ENCODE results near the gene DTD1.

The DTD1 gene

DNA sequence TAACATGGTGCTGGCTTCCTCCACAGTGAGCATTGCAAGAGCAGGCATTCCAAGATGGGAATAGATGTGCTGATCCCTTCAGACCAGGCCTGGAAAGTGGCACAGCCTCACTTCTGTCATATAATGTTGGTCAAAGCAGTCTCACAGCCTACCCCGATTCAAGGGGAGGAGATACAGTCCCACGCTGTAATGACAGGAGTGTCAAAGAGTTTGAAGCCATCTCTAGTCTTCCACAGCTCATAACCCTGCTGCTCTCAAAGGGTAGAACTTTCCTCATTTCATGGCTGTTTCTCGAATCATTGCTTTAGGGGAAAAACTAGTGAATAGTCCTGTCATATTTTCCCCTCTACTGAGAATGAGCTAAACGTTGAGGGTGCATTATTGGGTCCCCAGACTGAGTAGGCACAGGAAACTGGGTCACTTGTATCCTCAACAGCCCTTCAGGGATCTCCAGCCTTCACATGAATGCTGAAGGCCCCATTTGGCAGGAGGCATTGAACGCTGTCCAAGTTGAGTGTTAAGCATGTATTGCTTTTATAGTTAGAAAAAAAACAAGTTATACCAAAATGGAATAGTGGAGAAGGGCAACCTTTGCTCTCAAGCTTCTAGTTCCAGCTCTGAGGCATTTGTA lies 27.3 kb downstream of the DTD1 start:
- DNase-seq: no peak

DNA sequence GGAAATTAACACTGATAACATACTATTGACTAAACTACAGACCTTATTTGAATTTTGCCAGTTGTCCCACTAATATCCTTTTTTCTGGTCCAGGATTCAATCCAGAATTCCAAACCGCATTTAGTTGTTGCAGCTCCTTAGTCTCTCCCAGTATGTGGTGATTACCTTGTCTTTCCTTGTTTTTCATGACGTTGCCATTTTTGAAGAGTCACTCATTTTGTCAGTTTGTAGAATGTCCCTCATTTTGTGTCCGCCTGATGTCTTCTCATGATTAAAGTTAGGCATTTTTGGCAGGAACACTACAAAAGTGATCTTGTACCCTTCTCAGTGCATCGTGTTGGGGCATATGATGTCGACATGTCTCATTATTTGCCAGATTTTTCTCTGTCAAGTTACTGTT lies 33.1 kb downstream of the DTD1 start:
- no peak for DNase-seq

DNA sequence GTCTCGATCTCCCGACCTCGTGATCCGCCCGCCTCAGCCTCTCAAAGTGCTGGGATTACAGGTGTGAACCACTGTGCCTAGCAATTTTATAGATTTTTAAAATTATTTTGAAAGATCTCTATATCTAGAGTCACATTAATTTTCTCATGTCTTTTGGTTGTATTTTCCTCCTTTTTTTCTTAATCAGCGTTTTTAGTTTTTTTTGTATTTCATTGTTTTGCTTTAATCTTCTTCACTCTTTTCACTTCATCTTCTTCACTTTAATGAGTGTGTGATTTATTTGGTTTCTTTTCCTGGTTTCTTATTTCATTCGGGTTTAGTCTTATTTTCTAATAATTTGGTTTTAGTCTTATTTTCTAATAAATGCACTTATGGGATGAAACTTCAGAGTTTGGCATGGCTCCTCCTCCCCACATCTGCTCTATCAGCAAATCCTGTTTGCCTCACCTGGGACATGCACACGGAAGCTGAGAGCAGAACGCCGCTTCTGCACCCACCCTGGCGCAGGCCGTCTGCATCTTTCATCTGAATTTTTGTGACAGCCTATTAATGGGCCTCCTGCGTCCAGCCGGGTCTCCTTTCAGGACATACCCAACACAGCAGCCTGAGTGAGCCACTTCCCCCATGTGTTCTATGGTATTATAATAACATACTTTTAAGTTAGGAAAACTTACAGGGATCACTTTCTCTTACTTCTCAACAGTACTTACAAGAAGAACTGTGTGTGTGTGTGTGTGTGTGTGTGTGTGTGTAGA lies 35.5 kb downstream of the DTD1 start:
- no peak for DNase-seq

DNA sequence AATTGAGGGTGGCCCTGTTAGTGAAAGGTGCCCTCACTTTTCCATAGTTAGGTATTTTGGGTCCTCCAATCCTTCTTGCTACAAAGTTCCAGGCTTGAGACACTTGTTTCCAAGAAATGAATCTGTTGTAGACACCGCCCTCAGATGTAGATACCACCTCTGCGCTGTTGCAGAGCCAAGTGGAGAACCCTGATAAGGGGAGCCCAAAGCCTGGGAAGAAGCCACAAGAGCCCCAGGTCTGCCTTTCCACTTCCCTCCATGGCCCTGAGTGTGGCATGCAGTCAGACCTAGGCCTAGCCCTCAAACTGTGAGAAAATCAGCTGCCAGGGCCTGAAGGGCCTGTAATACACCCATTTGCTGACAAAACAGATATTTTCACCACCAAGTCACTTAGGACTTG lies 37.1 kb downstream of the DTD1 start:
- no peak for DNase-seq

DNA sequence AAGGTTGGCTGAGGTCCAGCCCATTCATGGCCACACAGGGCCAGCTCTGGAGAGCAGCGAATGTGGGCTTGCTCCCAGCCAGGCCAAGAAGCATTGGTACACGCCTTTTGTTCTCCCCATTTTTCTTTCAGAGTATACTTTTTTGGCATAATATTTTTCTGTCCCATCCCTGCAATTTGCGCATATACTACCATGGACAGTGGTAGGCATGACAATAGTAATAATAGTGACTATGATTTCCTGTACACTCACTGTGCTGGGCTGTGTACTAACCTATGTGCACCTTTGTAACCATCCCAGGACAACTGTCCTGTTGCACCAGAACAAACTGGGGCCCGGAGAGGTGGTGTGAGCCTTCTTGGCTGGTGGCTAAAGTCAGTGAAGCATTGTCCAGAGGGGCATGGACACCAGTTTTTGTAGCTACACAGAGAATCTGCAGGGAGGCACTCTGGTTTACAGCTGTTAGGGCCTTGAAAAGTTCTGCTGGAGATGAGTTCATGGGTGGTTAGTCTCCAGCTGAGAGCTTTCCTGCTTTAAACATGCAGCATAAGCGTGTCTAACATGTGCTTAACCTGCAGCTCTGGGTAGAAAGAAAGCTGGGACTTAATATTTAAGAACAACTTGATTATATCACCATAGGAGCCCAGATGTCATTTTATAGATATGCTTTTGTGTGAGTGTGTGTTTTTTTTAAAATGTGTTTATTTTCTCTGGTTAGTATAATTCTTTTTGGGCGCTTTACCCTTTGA lies 38.2 kb downstream of the DTD1 start:
- DNase-seq: no peak

DNA sequence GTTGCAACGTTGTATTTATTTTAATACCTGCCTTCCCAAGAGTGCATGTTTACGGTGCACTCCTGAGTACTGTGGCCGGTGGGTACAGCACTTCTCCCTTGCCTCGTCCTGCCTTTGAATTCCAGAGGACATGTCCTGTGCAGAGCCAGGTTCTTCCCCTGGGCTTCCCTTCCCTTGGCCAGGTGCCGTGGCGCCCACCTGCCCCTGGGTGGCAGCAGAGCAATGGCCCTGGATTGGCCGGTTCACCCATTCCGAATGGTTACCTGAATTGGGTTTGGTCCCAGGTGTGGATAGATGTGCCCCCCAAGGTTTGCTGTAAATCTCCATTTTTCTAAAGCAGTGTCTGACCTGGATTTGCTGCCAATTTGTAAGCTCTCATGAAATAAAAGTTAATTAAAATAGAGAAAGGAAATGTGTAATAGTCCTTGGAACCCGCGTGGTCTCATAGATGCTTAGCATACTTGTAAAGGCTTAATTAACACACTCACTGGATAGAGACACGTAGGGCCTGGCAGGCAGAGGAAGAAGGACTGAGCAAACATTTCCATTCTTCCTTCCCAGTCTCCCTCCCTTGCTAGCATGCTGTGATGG lies 40.6 kb downstream of the DTD1 start:
- DNase-seq: no peak

DNA sequence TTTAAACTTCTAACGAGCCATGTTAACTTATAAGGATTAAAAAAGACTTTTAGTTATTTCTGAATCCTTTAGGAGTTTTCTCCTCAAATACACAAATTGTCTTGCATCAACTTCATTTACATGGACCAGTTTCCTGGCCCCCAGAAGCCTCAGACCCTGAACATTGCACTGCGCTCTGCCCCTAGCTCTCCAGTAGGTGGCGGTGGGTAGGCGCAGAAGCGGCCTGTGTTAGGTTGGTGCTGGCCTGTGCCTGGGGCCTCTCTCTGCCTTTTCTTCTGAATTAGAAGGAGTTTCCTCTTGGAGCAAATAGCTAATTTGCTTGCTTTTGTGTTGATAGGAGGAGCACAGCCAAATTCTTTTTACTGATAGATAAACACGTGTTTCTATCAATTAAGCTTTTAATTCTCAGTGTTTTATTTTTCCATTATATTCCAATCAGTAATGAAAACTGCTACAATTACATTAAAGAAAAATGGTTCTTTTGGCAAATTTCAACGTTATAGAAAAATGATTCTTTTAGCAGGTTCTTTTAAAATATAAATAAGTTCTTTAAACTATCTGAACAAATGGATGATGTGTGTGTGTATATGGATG lies 44.4 kb downstream of the DTD1 start:
- peak; percentile 39 for DNase-seq

DNA sequence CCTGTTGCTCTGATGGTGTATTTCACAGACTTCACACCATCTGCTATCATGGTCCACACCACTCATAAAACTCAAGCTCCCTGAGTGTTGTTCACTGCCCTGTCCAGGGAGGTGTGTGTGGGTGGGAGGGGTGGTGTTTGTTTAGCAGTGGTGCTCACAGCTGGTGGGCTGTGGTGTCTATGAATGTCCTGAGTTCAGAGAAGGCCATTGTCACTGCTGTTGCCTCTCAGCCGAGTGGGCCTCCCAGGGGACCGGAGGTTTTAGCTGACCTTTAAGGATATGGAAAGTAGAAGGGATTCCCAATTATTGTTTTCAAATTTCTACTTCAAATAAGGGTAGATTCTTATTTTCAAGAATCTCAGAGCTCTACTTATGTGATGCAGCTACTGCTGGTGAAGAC lies 45.6 kb downstream of the DTD1 start:
- no peak for DNase-seq

DNA sequence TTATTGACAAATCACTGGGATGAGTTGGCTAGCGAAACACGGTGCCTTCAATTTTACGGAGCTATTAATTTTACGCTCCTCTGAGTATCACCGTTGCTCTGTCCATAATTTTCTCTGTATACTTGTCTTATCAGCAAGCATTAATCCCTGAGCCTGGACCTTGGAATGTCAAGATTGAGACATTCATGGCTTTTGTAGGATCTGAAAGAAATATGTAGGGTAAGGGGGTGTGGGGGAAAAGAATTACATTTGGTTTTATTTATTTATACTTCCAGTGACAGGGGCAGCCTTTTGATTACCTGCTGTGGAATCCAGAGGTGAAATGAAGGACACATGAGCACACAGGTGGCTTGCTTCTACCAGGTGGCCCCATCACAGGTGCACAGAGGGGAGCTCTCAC lies 46.6 kb downstream of the DTD1 start:
- DNase-seq: no peak

DNA sequence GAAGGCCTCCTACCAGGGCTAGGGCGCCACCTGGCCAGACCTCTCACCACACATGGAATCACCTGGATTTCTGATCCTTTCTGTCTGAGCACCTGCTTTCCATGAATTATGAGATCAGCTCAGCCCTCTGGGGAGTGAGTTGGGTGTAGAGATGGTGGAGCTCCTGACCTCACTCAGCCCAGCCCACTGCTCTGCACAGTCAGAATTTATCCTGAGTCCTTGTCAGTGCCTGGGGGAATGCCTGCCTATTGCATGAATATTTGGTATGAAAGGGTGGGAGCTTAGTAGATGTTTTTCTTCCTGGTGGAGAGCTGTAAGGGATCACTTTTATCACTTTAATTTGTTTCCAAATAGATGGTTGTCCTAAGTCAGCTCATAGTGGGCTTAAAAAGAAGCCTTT lies 47.5 kb downstream of the DTD1 start:
- no peak for DNase-seq

DNA sequence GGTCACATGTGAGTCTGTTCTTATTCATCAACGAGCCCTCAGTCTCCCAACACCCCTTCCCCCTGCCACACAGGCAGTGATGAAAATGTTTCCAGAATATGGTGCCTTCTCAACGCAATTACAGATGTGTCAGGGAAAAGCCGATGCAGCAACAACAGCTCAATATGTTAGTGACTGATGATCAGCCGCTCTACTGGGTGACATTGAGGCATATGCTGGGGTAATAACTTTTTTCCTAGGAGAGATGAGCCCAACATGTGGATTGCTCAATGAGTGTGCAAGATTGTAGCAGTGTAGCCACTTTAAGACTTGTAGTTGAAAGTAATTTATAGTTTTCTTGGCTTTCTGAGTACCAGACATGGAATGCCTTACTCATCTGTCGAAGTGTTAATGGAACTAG lies 49.4 kb downstream of the DTD1 start:
- no peak for DNase-seq

DNA sequence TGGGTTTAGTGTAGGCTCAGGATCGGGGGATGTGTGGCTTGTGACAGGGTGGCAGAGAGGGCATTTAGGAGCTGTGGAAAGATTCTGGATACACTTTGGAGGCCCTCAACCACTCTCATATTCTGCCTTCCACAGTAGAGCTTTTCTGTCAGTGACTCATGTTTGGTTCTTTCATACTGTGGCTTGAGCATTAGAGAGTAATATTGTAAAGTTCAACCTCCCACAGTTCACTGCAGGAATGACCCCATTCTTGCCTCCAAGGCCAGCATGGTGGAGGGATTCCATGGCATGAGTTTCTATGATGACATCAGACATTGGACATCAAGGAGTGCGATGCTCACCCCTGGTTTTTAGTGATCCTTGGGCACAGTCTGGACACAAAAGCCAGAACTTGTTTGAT lies 50.9 kb downstream of the DTD1 start:
- DNase-seq: no peak

DNA sequence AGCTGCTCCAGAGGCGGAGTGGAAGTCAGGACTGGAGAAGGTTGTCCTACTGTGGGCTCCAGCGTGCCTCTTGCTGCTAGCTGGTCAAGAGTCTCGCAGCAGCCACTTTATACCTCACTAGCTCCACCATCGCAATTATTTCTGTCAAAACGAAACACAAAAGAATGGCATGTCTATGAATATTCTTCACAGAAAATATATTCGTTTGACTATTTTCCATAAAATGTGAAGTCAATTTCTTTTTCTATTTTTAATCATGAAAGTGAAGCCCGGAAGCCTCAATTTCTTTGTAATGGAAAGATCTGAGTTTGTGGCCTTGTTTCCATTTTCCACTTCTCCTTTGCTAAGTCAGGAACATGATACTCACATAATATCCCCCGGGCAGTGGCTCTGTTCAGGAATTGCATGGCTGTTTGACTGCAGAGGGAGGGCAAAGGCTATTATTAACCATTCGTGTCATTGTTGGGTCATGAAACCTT lies 51.7 kb downstream of the DTD1 start:
- DNase-seq: no peak

DNA sequence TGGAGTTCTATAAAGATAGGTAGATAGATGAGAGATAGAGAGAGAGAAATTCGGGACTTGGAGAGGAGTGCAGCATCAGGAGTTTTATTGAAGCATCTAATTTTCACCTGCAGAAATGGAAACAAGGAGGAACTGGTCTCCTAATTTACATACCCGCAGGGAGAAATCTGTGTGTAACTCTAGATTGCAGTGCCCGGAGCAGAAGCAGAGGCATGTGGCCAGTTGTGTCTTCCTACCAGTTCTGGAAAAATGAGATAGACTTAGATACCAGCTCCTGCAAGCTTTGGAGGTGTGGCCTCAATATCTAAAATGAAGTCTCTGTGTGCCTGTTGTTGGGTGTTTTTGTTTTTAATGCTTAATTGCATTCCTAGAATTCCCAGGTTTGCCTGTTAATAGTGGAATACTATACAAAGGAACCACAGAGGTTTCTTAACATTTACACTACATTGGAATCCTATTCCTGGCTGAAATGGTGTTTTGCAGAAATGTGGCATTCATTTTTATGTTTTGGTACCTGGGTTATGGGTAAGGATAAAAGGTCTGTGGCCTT lies 57.4 kb downstream of the DTD1 start:
- DNase-seq: no peak

DNA sequence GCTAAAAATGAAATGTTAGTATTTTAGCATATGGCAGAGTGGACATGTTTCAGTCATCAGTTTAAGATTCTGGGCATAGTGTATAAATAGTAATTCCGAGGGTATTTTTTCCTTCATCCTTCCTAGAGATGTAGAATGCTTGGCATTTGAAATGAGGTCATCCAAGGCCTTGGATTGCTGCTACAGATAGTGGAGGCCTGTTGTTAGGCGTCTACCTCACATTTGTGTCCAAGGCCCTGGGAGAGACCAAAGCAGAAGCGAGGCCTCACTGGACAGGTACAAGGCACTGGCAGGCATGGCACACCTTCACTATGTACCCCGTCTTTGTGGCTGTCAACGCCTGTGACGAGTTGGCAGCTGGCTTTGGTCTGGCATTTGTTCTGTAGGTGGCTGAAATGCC lies 58.0 kb downstream of the DTD1 start:
- no peak for DNase-seq

DNA sequence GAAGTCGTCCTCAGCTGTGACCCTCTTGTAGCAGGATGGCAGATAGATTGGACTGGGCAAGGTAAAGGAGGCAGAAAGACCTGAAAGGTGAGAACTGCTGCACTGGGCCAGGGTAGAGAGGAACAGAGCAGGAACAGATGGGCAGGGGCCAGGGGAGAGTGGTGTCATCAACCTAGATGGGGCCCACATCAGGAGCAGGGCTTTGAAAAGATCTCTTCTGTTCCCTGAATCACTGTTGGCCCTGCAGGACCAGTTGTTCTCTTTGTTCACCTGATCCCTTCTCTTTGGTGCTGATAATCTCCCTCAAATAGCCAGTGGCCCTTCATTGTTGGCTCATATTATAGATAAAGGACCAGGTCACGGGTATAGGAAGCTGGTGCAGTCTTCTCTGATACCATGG lies 59.9 kb downstream of the DTD1 start:
- no peak for DNase-seq

DNA sequence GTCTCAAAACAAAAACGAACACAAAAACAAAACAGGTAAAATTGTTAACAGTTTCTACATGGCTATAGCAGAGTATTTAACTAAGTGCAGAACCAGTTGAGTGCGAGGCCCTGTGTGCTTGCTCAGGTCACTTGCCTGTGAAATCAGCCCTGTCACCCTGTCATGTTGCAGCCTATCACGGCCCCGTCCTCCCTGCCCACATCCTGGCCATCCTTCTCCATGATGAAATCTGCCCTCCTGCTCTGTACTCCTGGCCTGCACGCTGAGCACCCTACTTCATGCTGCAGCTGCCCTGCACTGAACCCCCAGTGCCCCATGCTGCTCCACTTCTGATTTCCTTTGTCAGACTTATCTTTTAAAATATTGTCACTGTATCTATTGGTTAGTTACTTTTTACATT lies 62.4 kb downstream of the DTD1 start:
- DNase-seq: no peak

DNA sequence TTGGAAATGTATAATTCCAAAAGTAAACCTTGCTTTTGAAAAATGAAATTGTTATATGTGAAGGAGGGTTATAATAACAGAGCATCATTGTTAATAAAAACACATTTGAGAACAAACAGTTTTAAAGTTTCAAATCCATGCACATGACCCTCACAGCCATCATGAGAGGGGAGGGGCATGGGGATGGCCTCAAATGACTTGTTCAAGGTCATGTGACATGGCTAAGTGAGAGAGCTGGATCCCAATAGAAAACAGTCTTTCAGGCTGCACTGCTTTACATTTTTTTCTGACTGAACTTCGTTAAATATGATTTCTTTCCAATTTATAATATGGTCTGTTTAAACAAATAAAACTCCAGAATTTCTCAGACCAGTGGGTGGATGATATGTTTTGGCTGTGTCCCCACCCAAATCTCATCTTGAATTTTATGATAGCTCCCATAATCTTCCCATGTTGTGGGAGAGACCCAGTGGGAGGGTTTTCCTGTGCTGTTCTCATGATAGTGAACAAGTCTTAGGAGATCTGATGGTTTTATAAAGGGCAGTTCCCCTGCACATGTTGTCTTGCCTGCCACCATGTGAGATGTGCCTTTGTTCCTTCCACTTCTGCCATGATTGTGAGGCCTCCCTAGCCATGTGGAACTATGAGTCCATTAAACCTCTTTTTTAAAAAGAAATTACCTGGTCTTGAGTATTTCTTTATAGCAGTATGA lies 66.0 kb downstream of the DTD1 start:
- no peak for DNase-seq

DNA sequence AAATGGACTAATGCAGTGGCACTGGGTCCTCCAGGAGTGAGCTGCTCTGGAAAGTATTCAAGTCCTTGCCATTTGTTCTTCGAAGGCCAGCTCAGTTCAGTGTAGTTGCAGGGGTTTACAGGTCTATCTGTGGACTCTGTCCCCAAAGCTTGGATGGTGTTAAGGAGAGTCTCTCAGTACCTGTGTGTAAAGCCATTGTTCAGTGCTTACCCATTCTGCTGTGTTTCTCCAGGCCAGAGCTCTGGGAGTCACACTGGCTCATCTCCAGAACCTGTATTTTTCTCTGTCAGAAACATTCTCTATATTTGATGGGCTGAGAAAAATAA lies 66.6 kb downstream of the DTD1 start:
- no peak for DNase-seq

DNA sequence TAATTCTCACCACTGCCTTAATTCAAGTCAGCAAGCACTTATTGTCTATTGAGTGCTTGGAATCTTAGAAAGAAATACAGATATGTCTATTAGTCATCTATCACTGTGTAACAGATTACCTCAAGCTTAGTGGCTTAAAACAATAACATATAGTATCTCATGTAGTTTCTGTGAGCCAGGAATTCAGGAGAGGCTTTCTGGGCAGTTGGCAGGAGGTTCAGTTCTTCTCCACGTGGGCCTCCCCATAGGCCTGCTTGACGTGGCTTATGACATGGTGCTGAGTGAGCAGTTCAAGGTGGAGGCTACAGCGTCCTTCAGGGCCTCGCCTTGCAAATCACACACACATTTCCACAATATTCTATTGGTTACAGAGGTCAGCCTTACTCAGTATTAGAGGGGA lies 69.7 kb downstream of the DTD1 start:
- DNase-seq: no peak

DNA sequence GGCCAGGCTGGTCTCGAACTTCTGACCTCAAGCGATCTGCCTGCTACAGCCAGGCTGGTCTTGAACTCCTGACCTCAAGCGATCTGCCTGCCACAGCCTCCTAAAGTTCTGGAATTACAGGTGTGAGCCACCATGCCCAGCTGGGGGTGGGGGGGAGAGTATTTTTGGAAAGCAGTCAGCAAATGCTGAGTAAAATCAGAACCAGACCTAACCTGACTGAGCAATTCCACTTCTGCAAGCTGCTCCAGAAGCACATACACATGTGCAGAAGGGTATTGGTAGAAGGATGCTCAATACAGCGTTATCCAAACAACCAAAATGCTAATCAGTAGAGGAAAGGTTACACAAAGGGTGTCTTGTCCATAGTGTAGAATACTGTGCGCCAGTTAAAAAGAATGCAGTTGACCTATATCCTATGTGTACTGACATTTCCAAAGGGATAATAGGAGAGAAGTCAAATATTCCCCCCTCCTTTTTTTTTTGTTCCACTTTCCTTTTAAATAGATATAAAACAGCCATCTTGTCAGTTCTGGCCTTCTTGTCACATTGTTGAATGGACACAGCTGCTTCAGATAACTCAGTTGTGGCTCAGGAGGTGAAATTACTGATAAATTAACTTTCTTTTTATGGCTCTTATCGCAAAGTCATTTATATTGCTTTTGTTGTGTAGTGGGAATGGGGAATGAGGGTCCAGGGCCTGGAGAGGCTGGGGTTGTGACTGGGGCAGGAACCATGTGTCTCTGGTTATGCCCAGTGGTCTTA lies 74.6 kb downstream of the DTD1 start:
- DNase-seq: no peak

DNA sequence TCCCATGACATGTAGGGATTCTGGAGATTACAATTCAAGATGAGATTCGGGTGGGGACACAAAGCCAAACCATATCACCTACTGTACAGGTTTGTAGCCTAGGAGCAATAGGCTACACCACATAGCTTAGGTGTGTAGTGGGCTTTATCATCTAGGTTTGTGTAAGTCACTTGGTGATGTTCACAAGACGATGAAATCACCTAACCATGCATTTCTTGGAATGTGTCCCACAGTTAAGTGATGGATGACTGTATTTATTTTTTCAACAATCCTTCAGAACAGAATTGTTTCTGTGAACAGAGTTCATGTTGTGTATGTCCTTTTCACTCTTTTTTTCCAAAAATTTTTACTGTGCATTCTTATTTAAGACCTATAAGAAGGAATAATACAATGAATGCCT lies 76.1 kb downstream of the DTD1 start:
- no peak for DNase-seq
